GM18498 (cell line): Measurements from ENCODE around the gene DISC1.
A peak's percentile ranks its signal among the peaks of the same experiment; 100 is the strongest.

ENCODE experiments used
- ATAC-seq: cut with Tn5 transposase; IDR thresholded peaks from one replicate; pipeline ENCODE4 v1.9.1; 2021; ENCODE audit warnings: mild to moderate bottlenecking, moderate library complexity; ENCODE audit not compliant: unreplicated experiment

The DISC1 gene

GRCh38 chr1:231844986-231845502, 218.5 kb downstream of the DISC1 start:
- ATAC-seq: no peak

DNA sequence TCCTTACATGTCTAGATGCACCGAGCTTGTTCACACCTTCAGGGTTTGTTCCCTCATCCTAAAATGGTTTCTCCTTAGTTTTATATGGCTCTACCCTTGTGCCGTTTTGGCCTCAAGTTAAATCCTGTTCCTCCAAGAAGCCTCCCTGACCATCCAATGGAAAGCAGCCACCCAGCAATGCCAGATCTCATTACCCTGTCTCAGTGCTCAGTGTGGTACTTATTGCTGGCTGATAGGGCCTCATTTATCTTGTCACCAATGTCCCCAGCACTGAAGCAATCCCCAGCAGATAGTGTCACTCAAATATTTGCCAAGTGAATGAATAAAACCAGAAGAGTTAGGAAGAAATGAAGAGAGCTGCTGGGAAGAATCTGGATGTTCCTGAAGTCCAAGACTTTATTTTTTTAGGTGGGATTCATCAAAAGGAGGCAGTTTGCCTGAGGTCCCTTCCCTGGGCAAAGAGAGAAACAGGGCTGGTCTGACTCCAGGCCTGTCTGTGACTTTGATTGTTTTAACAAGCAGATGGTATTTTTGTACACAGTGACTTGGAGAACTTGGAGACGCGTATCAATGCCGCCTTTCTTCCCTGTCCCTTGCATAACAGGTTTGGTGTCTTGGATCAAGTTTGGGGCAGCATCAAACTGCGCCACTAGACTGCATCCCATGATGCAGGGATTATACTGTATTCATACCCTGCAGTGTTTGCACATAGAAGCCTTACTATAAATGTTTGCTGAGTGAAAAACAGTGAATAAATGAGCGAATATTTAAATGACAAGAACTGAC, 221.2 kb downstream of the DISC1 start:
- ATAC-seq: no peak

GRCh38 chr1:231849981-231850380, 223.4 kb downstream of the DISC1 start:
- no peak for ATAC-seq

- no peak for ATAC-seq
Measured at GRCh38 chr1:231850786-231851185, 224.2 kb downstream of the DISC1 start.

- no peak for ATAC-seq
Measured at GRCh38 chr1:231853588-231854207, 227.1 kb downstream of the DISC1 start.

- ATAC-seq: no peak
Measured at GRCh38 chr1:231855361-231855760, 228.8 kb downstream of the DISC1 start.

DNA sequence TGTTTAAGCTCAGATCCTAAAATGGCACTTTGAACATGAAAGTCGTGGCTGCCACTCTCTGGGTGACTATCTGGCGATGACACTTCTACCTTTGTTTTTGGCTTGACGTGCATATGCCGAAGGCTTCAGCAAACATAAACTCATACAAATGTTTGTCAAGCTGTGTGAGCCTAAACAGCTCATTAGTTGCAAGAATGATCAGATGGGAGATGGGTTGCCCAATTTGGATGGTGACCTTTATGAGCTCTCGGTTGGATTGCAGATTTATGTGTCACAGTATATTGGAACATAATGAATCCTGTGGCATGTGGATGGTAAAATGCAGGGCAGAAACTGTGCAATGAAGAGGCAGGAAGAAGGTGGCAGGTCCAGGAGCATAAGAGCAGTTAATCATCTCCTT, 229.3 kb downstream of the DISC1 start:
- ATAC-seq: no peak

- ATAC-seq: no peak
Measured at GRCh38 chr1:231856426-231856825, 229.8 kb downstream of the DISC1 start.

- ATAC-seq: no peak
Measured at GRCh38 chr1:231856894-231857293, 230.3 kb downstream of the DISC1 start.

GRCh38 chr1:231857609-231858135, 231.1 kb downstream of the DISC1 start:
- ATAC-seq: no peak

- ATAC-seq: no peak
Measured at GRCh38 chr1:231860221-231861088, 233.9 kb downstream of the DISC1 start.

DNA sequence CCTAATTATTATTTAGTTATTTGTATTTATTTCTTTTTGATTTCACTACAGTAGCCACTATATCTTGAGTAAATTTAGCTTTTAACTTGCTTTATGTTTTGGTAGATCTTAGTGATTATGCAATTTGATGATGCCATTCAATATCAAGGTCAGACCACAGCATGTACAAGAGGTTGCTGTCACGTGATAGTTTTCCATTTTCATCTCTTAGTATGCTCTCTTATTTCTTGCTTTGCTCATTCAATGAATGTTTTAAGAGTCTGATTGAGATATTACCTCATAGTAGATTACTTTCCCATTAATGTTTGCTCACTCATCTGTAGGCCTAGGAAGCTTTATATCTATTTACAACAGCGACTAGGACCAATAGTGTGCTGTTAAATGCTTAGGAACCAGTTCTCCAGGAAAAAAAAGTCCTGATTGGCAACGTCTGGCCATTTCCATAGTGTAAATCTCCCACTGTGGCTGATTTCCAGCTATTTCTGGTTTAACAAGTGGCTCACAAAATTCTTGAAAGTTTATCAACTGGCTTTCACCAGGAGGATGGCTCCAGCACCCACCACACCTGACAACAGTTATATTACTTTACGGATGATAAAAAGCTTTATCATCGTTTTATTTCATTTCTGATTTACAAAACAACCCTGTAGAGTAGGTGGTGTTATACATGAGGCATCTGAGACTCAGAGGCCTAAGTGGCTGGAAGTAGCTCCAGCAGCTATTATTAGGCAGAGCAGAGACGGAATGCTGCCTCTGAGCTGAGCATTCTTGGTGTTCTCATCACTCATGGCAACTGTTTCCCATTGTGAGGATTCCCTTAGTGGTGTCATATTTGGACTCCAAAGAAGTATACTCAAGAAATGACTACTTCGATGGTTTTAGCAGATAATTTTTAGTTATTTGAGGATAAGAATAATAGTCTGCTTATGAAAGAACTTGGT, 235.2 kb downstream of the DISC1 start:
- no peak for ATAC-seq

GRCh38 chr1:231862611-231863010, 236.0 kb downstream of the DISC1 start:
- no peak for ATAC-seq

GRCh38 chr1:231865331-231865730, 238.7 kb downstream of the DISC1 start:
- no peak for ATAC-seq

- no peak for ATAC-seq
Measured at GRCh38 chr1:231866392-231867331, 240.1 kb downstream of the DISC1 start.

DNA sequence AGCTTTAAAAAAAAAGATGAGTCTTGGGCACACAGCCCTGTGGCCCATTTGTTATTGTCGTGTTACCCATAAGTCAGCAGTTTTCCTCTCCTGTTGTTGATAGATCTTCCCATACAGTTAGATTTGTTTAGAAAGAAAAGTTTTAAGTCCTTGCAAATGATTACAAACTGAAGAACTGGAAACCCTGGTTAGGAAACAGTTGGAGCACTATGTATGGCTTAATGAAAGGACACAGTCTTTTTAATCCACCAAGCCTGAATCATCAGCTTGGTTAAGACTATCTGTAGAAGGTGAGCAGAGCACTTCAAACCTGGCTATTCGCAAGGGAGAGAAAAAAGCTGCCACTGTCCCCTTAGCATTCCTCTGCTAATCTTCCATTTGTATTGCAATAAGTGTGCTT, 241.0 kb downstream of the DISC1 start:
- ATAC-seq: no peak

DNA sequence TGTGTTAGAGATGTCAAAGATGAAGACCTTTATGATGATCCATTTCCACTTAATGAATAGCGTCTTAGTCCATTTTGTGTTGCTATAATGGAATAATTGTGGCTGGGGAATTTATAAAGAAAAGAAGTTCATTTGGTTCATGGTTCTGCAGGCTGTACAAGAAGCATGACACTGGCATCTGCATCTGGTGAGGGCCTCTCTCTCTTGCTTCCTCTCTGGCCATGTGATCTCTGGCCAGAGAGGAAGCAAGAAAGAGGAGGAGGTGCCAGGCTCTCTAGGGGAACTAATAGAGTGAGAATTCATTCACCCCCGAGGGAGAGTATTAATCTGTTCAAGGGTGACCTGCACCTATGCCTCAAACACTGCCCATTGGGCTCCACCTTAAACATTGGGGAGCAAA, 242.8 kb downstream of the DISC1 start:
- ATAC-seq: peak; percentile 63

DNA sequence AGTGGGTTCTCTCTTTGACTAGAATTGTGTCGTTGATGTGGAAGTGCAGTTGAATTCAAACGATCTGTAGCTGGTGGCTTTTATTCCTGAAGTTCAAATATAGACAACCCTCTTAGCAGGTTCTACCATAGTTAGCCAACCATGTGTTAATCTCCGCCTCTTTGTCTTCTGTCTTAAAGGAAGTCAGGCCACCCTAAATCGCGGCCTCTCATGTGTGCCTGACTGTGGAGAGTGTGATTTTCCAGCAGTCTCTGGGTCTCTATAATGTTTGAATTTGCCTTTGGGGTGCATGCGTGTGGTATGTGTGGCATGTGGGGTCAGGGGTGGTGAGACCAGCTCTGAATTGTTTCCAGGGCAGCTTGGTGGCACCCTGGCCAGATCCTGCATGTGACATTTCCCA, 244.9 kb downstream of the DISC1 start:
- ATAC-seq: no peak

- no peak for ATAC-seq
Measured at GRCh38 chr1:231871878-231872277, 245.3 kb downstream of the DISC1 start.
